Measurements from ENCODE around the gene FN3K. TPM values are rescaled to one million over a fixed set of nuclear protein-coding genes. Genes with fewer than 3 reads are reported as not detected.
A peak's percentile ranks its signal among the peaks of the same experiment; 100 is the strongest.

Gene FN3K
- polyA plus RNA-seq, 3 donors: 0.15 TPM; not detected in 2

DNA sequence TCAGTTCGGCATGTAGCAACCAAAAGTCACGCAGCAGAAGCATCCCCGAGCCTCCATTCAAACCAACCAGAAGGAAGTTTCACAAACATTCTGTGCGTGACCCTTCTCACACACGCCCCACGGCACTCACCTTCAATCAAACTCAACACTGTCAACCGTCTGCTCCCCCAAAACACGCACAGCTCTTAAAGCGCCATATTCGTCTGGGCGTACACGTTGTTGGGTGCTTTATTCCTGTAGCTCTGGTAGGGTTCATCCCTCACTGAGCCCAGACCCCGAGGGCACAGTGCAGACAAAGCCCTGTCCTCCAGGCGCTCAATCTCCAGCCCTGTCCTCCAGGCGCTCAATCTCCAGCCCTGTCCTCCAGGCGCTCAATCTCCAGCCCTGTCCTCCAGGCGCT lies 39.2 kb upstream of the FN3K start:
- no peak for TF ChIP-seq CTCF (IDR thresholded peaks at IDR 0.05)
- H4K20me1 ChIP-seq (ENCODE audit: insufficient read depth, low read length): no peaks in the 10 kb centered on the region
- peaks cover 9 to 36% (median 27%) of the 10 kb centered on the region in 7 donors for H3K9me3 Mint-ChIP-seq
- no peaks in the 10 kb centered on the region for H3K79me2 ChIP-seq (ENCODE audit: insufficient read depth, low read length)
- no peak overlapping the region for H3K4me3 ChIP-seq (replicated peaks in 1 of 3; ENCODE audit: low read depth in 2 of 3, low read length in 3 of 3)
- H3K4me1 Mint-ChIP-seq: peaks cover 9% of the 10 kb centered on the region
- peaks cover 9 to 17% of the 10 kb centered on the region in 2 donors for H3K9me3 ChIP-seq (replicated peaks in 1 of 2; ENCODE audit: control insufficient read depth in 1 of 2, insufficient read depth in 1 of 2, low read length in 2 of 2)
- DNase-seq: no peak
- peaks cover 9 to 20% of the 10 kb centered on the region in 2 donors for H3K27me3 ChIP-seq (ENCODE audit: control insufficient read depth in 2 of 2, insufficient read depth in 2 of 2, low read length in 2 of 2)
- H3K27ac ChIP-seq (ENCODE audit: low read depth in 1 of 2, low read length in 2 of 2): no peak overlapping the region
- H3K4me3 Mint-ChIP-seq: peak overlapping the region in 1 of 2 donors; percentile 59
- no peak overlapping the region for H2AFZ ChIP-seq (ENCODE audit: insufficient read depth, low read depth, low read length, poor library complexity, severe bottlenecking)
- peaks cover 23 to 31% (median 28%) of the 10 kb centered on the region in 3 donors for H3K27me3 Mint-ChIP-seq (ENCODE audit: low read depth in 3 of 3)
- H3K4me2 ChIP-seq (replicated peaks; ENCODE audit: extremely low read depth, low read length, poor library complexity, severe bottlenecking): no peak overlapping the region
- no peaks in the 10 kb centered on the region for H3K36me3 ChIP-seq (replicated peaks in 1 of 2; ENCODE audit: control insufficient read depth in 1 of 2, insufficient read depth in 2 of 2, low read length in 2 of 2)
- no peak overlapping the region for H3K27ac Mint-ChIP-seq
- intact Hi-C loops (cut with micrococcal nuclease): loop anchor here in 1 of 2 donors (5.0 to 10.0 kb wide), 3 partner anchors 49 to 241 kb away; partner anchors contain the start of genes CYBC1, NARF, TBCD and WDR45B
- peaks cover 0 to 6% of the 10 kb centered on the region in 2 donors for H3K36me3 Mint-ChIP-seq
- no peak overlapping the region for H3K9ac ChIP-seq (ENCODE audit: insufficient read depth, low read length, poor library complexity, severe bottlenecking)
- 94% methylated on average over 12 of the region's 17 CpGs for WGBS (ENCODE audit: insufficient coverage)
- H3K4me1 ChIP-seq (ENCODE audit: control insufficient read depth in 1 of 2, insufficient read depth in 2 of 2, low read length in 2 of 2): peaks cover 13 to 20% of the 10 kb centered on the region in 2 donors

GRCh38 chr17:82696916-82697807 lies 38.3 kb upstream of the FN3K start:
- Histone ChIP-seq H4K20me1 (ENCODE audit: insufficient read depth, low read length) (no peaks in the 10 kb centered on the region), H3K9me3 (replicated peaks in 1 of 2; ENCODE audit: control insufficient read depth in 1 of 2, insufficient read depth in 1 of 2, low read length in 2 of 2) (peaks cover 9 to 17% of the 10 kb centered on the region in 2 donors), H3K4me1 (ENCODE audit: control insufficient read depth in 1 of 2, insufficient read depth in 2 of 2, low read length in 2 of 2) (peaks cover 13 to 20% of the 10 kb centered on the region in 2 donors), H3K4me2 (replicated peaks; ENCODE audit: extremely low read depth, low read length, poor library complexity, severe bottlenecking) (peak overlapping the region; percentile 74), H3K9ac (ENCODE audit: insufficient read depth, low read length, poor library complexity, severe bottlenecking) (no peak overlapping the region), H3K79me2 (ENCODE audit: insufficient read depth, low read length) (no peaks in the 10 kb centered on the region), H3K27ac (ENCODE audit: low read depth in 1 of 2, low read length in 2 of 2) (no peak overlapping the region), H3K4me3 (replicated peaks in 1 of 3; ENCODE audit: low read depth in 2 of 3, low read length in 3 of 3) (peak overlapping the region in 1 of 3 experiments; percentile 65), H2AFZ (ENCODE audit: insufficient read depth, low read depth, low read length, poor library complexity, severe bottlenecking) (peak overlapping the region; percentile 72), H3K36me3 (replicated peaks in 1 of 2; ENCODE audit: control insufficient read depth in 1 of 2, insufficient read depth in 2 of 2, low read length in 2 of 2) (no peaks in the 10 kb centered on the region), H3K27me3 (ENCODE audit: control insufficient read depth in 2 of 2, insufficient read depth in 2 of 2, low read length in 2 of 2) (peaks cover 9 to 20% of the 10 kb centered on the region in 2 donors)
- no peak for DNase-seq
- H3K36me3 Mint-ChIP-seq: peaks cover 0 to 6% of the 10 kb centered on the region in 2 donors
- peak overlapping the region; percentile 55 to 78 for H3K4me3 Mint-ChIP-seq
- peaks cover 23 to 31% (median 28%) of the 10 kb centered on the region in 3 donors for H3K27me3 Mint-ChIP-seq (ENCODE audit: low read depth in 3 of 3)
- peaks cover 9% of the 10 kb centered on the region for H3K4me1 Mint-ChIP-seq
- no peak for TF ChIP-seq CTCF (IDR thresholded peaks at IDR 0.05)
- intact Hi-C loops (cut with micrococcal nuclease): loop anchor here in 1 of 2 donors (5.0 to 10.0 kb wide), 3 partner anchors 50 to 242 kb away; partner anchors contain the start of genes CYBC1, NARF, TBCD and WDR45B
- 40% methylated on average over 46 of the region's 48 CpGs for WGBS (ENCODE audit: insufficient coverage)
- peaks cover 9 to 36% (median 27%) of the 10 kb centered on the region in 7 donors for H3K9me3 Mint-ChIP-seq
- no peak overlapping the region for H3K27ac Mint-ChIP-seq
